CD4-positive, alpha-beta T cell treated with Interferon gamma for 1 hour (primary cell): ENCODE data around the gene CTNNA3.
"Not testable (repeated sequence)": the region's sequence is repeated elsewhere in the genome, so short reads cannot be mapped to it uniquely, and the experiment has no call there.

Source experiments
- DNase-seq: peaks from one replicate; pipeline ENCODE4 v3.0.0-alpha.2; 2020

The CTNNA3 gene

DNA sequence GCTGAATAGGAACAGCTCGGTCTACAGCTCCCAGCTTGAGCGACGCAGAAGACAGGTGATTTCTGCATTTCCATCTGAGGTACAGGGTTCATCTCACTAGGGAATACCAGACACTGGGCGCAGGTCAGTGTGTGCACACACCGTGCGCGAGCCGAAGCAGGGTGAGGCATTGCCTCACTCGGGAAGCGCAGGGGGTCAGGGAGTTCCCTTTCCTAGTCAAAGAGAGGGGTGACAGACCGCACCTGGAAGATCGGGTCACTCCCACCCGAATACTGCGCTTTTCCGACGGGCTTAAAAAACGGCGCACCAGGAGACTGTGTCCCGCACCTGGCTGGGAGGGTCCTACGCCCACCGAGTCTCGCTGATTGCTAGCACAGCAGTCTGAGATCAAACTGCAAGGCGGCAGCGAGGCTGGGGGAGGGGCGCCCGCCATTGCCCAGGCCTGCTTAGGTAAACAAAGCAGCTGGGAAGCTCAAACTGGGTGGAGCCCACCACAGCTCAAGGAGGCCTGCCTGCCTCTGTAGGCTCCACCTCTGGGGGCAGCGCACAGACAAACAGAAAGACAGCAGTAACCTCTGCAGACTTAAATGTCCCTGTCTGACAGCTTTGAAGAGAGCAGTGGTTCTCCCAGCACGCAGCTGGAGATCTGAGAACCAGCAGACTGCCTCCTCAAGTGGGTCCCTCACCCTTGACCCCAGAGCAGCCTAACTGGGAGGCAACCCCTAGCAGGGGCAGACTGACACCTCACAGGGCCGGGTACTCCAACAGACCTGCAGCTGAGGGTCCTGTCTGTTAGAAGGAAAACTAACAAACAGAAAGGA lies 465.1 kb downstream of the CTNNA3 start:
- DNase-seq: not testable (repeated sequence)

DNA sequence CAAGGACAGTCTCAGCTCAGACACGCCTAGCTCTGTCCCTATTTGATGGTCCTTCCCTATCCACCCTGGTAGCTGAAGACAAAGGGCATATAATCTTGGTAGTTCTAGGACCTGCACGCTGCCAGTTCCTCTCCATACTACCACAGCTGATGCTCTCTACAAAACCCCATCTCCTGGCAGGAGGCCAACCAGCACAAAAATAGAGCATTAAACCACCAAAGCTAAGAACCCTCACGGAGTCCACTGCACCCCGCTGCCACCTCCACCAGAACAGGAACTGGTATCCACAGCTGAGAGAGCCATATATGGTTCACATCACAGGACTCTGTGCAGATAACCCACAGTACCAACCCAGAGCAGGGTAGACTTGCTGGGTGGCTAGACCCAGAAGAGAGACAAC lies 470.8 kb downstream of the CTNNA3 start:
- no peak for DNase-seq

DNA sequence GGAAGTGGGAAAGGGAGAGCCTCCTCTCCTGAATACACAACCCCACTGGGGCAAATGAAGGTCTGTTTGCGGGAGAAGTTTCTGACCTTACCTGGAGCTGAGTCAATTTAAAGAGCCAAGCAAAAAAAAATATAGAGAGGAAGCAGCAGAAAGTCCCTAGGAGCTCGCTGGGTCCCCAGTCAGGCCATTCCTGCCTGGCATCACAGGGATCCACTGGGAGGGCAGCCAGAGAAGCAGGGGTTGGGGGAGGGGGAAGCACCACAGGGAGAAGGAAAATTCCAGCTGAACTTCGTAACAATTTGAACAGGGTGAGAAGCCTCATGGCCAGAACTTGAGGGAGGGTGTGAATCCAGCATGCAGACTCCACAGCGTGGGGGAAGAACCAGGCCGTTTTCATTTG lies 471.4 kb downstream of the CTNNA3 start:
- no peak for DNase-seq

DNA sequence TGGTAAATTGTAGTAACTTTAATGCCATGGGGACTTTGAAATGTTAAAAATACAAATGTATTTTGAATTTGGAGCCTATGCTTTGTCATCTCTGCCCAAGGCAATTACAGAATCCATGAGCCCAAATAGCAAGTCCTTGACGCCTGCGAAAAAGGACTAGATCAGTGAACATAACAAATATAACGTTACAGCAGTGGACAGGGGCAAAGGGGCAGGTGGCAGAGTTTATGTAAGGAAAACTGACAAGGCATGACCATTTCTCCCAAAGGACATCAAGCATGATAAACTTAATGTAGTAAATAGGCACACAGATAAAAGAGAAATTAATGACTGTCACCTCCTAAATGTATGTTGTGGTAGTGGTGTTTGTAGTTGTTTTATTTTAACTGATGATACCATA lies 473.1 kb downstream of the CTNNA3 start:
- no peak for DNase-seq

DNA sequence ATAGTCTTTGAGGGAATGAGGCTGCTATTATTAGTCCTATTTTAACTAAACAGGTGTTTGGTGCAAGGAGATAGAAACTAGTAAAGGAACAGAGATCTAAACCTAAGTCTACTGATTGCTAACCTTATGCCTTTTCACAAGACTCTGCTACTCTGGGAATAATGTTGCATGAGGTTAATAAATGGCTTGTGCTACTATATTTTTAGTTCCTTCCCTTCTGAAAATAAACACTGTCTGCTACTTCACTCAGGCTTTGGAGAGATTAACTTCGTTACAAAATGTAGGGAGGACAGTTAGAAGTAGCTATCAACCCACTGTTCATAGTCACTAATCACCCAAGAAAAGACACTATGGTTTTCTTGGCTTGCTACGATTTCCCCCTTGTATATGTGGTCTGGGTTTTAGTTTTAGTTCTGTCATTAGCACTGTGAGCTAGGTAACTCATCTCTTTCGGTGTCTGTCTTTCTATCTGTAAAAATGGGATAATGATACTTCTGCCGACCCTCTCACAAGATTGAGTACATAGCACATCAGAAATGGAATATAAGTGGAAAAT lies 474.0 kb downstream of the CTNNA3 start:
- DNase-seq: no peak

DNA sequence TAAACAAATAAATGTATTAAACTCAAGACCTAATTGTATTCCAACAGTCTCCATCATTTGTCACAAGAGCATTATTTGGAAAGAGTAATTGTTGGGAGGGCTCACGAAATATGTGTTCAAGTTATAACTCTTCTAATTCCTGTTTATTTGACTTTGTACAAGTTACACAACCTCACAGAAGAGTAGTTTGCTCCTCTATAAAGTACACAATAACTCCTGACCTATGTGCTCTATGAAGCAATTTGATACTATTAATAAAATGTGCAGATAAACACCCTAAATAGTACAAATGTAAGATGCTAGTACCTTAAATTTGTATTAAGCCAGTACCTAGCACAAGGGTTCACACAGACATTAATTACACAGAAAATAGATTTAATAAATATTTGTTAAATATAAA lies 484.3 kb downstream of the CTNNA3 start:
- no peak for DNase-seq

DNA sequence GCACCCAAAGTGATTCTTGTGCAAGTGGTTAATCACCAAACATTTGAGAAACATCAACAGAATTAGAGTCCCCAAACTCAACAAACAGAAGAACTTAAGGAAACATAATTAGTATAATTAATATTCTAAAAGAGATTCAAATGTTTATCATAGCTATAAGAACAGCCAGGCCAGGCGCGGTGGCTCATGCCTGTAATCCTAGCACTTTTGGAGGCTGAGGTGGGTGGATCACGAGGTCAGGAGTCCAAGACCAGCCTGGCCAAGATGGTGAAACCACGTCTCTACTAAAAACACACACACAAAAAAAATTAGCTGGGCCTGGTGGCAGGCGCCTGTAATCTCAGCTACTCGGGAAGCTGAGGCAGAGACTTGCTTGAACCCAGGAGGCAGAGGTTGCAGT lies 488.1 kb downstream of the CTNNA3 start:
- not testable (repeated sequence) for DNase-seq

DNA sequence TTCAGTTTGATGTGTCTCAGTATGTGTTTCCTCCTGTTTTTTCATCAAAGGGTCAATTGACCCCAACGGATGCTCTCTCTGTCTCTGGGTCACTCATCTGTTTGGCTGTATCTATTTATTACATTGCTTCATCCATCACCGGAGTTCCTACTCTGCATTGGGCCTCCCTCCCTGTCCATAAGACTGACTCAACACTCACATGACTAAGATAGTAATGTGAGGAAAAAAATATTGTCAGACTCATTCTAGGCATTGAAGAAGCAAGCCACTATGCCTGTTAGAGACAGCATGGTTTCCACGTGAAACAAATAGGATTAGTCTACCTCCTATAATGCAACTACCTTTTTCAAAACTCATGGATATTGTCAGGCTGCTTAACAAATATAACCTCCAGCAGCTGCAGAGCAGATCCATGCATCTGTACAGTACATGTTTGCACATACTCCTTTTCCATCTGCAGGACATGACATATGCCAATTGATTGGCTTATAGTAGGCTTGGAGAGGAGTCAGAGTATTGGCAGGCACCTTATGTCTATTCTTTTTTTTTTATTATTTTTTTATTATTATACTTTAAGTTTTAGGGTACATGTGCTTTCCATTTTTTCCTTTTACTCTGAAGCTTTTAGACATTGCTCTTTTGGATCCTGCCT lies 495.0 kb downstream of the CTNNA3 start:
- no peak for DNase-seq

DNA sequence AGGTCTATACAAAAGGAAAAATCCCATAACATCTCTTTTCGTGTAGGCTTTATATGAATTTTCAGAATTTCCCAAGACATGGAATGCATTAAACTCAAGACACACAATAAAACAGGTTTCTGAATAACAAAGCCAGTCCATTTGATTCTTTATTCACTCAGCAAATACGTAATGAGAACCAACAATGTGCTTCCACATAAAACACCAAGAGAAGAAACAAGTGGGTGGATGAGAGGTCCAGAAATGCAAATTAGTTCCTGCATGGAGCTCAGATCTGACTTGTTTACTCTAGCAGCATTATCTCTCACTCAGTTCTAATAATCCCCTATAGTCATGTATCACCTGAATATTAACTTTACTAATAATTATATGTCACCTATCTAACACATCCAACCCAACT lies 520.6 kb downstream of the CTNNA3 start:
- DNase-seq: no peak

DNA sequence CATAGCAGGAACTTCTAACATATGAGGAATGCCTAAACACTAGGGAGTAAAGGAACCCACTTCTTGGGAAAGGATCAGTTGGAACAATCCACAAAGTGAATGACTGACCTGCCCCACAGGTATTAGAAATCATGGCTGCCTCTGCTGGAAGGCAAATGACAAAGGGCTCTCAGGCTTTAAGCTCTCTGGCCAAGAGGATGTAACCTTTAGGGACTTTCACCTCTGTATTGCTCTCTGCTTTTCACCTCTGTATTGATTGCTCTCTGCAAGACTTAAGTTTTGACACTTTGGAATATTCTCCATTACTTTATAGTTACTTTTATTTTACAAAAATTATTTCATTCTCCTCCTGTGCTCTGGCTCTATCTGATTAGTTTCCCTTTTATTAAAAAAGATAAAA lies 522.2 kb downstream of the CTNNA3 start:
- no peak for DNase-seq

DNA sequence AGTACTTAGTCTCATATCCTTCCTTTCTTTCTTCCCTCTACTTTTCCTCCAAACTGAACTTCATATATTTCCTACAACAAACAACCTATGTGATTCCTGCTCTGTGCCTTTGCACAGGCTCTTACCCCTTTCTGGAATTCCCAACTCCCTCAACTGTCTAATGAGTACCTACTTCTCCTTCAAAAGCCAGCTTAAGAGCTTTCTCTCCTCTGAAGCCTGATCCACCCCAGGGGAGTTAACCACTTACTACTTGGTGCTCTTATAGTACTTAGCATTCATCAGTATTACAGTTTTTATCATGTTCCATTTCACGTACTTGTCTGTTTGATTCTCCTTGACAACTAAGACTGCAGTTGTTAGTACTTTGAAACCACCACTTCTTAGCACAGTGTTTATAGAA lies 524.0 kb downstream of the CTNNA3 start:
- DNase-seq: no peak

DNA sequence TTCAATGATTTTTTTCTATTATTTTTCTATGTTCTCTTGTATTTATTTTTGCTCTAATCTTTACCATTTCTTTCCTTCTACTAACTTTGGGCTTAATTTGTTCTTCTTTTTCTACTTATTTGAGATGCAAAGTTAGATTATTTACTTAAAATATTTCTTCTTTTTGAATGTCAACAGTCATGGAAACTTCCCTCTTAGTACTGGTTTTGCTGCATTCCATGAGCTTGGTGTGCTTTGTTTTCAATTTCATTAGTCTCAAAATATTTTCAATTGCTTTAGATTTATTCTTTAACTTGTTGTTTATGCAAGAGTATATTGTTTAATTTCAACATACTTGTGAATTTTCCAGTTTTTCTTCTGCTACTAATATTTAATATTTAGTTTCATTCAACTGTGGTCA lies 539.8 kb downstream of the CTNNA3 start:
- no peak for DNase-seq

DNA sequence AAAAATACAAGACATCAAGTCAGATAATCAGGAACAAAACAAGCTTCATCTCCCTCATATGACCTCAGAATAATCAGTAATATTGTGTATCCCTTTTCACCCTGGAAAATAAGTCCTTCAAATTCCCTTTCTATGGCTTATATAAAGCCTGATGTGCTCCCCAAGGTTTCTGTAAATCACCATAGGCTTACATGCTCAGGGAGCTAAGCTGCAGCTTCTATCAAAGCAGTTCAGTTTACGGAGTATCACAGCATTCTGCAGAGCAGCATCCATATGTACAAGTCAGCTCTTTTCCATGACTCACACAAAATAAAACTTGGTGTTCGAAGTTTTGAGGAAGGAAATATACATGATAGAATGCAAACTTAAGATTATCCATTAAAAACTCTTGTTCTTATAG lies 544.5 kb downstream of the CTNNA3 start:
- DNase-seq: no peak

DNA sequence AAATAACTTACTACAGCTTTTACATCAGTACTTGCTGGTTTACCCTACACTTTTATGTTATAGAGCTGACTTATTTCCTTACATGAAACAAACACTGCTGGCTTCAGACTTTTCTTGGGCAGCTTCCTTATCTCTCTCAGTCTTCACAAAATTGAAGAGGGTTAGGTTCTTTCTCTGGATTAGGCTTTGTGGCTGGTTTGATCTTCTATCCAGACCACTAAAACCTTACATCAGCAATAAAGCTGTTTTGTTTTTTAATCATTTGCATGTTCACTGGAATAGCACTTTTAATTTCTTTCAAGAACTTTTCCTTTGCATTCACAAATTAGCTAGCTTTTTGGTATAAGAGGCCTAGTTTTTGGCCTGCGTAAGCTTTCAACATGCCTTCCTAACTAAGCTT lies 551.5 kb downstream of the CTNNA3 start:
- no peak for DNase-seq

DNA sequence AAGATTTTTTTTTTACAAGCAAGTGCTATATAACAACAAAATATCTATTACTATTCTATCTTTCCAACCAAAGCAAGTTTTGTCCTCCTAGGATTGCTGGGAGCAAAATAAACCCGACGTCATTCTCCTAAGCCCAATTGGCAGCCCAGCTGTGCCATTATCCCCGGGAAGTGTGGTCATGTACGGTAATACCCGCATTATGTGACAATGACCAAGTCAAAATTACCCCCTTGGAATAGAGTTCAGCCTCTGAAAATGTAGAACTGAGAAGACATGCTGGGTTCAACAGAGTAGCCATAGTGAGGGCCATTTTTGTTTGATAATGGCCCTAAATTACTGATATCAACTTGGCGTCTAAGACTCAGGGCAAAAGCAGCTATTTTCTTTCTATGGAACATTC lies 554.7 kb downstream of the CTNNA3 start:
- DNase-seq: no peak

DNA sequence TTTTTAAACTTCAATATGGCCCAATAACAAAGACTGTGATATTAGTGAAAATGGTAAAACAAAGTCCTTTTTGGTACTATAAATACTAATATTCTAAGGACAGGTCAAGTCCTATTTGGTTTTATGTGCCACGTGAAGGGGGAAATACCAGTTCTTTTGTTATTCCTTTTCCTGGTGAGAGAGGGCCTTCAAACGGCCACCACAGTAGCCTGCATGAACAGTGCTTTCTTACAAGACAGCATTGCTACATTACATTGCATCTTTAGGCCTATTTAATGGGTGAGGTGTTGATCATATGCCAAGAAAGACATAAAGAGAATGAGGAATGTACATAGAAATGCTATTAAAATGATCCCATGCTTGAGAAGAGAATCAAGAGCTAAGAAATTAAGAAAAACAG lies 555.4 kb downstream of the CTNNA3 start:
- DNase-seq: no peak

DNA sequence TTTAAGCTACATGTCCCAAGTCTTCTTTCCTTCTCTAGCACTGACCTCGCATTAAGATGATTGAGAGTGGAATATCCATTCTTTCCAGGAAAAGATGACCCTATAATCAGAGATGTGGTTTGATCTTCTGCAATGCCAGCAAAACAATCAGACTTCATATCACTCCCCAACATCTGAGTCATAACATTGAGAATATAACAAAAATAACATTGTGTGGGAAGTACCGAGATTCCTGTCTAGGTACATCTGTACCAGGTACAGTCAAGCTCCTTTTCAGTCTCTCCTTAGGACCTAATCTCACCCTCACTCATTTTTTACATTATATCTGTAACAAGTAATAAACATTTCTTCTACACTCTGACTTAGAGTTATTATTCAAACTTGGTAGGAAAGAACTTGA lies 568.6 kb downstream of the CTNNA3 start:
- DNase-seq: no peak

DNA sequence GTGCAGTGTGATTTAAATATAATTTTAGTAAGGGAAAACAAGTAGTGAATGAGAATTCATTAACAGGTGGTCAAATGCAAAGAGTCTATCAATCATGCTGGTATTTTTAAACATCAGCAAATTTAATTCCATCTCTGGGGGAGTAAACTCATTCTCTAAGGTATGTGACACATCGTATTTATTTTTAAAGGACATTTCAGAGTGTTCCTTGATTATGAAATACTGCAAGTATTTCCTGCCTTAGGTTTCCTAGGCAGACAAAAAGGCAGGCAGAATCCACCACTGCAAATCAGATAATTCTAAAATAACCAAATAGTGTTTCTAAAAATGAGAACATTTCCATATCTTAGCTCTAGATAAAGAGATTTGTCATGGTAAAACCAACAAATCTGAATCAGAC lies 576.3 kb downstream of the CTNNA3 start:
- DNase-seq: no peak

DNA sequence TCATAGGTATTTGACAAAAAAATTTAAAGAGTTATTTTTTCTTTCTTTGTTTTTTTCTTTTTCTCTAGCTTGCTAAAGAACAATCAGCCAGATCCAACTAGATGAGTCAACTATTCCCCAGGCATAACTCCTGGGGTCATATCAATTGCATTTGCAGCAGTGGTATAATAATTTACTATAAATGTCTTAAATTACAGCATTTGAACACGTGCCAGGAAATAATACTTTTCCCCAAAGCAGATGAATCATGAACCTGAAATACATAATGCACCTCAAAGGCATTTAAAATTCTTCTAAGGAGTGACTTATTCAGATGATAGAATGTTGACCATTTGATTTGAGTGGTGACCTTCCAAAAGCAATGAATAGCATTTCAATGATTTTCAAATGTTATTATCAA lies 580.0 kb downstream of the CTNNA3 start:
- DNase-seq: no peak

DNA sequence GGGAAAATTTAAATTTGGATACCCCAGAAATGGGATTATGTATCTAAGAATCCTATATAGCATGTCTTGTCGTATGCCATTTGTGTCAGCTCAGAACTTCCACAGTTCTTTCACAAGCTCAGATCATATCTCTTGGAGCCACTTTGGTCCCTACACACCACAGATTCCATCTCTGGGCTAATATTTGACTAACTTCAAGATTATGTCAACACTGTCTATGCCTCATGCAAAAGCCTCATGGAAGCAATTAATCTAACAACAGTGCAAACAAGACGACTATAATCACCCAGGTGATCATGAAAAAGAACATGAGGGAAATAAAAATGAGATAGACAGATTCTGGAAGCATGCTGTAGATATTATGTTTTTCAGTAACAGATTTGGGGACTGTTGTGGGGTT lies 581.0 kb downstream of the CTNNA3 start:
- no peak for DNase-seq

DNA sequence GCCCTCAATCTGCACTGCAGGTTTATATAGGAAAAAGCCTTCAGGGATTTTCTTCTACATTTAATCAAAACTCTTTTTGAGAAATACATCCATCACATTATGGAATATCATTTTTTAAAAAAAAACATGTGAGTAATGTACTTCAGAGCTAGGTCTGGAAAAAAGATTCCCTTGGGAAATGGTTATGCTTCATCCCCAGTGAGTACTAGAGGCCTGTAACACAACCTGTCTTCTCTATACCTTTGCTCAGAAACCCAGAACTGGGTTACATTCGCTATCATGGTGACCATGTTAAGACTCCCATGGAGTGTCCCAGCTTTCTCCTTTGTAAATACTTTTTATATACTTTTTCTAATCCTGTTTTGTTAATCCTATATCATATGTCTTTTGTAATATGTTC lies 583.2 kb downstream of the CTNNA3 start:
- DNase-seq: no peak

DNA sequence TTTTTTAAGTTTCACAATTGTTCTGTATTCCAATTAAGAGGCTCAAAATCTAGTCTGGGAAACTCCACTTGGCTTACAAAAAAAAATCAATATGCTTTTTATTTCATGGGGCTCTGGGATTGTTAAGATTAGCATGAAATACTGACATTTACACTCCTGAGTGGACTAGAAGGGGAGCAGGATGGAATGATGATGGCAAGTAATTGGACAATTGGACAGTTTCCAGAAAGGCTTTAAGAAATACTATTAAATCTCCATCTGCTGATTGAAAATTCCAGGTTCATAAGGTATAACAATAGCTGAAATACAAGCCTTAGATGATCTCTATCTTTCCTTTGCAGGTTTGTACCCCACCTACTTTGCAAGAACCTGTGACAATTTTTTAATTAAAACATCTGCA lies 585.7 kb downstream of the CTNNA3 start:
- DNase-seq: no peak

DNA sequence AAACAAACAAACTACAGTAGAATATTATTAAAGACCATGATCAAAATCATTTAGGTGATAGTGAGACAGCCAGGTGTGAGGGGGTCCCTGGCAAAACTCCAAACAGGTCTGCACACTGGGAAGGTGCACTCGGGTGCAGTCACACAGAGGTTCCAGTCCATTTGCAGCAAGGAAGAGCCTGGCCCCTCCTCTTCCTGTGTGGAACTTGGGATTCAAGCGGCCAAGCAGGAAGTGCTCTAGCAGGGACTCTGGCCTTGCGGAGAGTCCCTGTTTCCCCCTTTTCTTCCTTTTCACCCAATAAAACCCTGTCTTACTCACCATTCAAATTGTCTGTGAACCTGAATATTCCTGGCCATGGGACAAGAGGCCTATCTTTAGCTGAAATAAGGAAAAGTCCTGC lies 588.3 kb downstream of the CTNNA3 start:
- DNase-seq: no peak

DNA sequence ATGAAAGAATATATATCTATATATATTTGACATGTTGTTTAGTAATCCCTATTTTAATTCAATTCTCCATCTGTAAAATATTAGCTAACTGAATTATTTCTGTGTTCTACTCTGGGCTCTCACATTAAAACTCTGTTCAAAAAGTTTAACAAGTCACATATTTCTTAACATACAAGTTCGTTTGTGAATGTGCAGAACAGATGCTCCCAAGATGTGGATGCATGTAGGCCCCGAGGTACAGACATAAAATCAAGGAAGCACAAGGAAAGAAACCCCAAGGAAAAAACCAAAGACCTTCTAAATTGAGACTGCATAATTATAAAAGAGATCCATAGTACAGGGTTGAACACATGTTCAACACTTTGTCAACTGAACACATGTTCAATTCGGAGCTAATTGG lies 595.0 kb downstream of the CTNNA3 start:
- DNase-seq: no peak

DNA sequence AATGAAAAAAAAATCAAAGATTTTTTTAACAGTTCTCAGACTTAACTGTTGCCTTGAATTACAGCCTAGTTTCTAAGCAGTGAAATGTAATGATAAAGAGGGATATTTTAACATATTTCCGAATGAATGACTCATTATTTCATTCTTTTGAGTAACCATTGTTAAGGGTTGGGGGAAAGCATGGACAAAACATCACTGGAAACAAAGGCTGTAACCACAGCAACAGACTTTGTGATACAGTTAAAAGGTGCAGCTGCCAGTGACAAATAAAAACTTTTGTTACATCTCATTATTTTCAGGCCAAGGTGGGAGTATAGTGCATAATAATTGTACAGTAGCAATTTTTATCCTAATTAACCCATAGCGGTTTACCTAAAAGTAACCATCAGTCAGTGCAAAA lies 597.5 kb downstream of the CTNNA3 start:
- DNase-seq: no peak
